ENCODE measurements around the gene UIMC1.

DNA sequence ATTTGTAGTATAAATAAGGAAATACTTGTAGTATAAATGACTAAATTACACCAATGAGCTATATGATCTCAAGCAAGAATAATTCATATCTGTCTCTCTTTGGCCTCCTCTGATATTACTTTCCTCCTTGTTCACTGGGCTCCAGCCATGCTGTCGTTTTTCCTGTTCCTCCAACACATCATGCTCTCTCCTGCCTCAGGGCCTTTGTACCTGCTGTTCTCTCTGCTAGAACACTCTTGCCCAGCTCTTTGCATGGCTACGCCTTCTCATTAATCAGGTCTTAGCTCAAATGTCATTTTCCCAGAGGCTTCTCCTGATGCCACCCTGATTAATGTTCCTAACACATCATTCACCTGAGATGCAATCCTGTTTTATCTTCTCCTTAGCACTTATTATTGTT is 13.5 kb upstream of the UIMC1 start:
- TF ChIP-seq, protein P1, sequence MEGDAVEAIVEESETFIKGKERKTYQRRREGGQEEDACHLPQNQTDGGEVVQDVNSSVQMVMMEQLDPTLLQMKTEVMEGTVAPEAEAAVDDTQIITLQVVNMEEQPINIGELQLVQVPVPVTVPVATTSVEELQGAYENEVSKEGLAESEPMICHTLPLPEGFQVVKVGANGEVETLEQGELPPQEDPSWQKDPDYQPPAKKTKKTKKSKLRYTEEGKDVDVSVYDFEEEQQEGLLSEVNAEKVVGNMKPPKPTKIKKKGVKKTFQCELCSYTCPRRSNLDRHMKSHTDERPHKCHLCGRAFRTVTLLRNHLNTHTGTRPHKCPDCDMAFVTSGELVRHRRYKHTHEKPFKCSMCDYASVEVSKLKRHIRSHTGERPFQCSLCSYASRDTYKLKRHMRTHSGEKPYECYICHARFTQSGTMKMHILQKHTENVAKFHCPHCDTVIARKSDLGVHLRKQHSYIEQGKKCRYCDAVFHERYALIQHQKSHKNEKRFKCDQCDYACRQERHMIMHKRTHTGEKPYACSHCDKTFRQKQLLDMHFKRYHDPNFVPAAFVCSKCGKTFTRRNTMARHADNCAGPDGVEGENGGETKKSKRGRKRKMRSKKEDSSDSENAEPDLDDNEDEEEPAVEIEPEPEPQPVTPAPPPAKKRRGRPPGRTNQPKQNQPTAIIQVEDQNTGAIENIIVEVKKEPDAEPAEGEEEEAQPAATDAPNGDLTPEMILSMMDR (conservative IDR thresholded peaks at IDR 0.05), result no peak
- TF ChIP-seq ZFX (IDR thresholded peaks at IDR 0.05), result no peak
